ENCODE data around the gene MFAP2.

DNA sequence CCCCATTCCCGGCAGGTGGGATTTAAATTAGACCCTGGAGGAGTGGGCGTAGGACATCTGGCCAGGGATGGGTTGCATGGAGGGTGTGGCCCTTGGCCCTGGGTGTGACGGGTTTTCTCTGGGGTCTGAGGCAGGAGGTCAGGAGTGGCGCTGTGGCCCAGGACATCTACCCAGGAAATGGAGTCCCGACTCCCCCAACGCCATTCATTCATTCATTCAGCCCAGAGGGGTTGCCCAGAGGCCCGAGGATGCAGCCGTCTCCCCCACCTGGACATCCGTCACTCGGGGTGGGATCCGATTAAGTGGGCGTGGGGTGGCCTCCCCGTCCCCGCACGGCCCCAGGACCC, 30.6 kb upstream of the MFAP2 start:
- TF ChIP-seq, protein P1, sequence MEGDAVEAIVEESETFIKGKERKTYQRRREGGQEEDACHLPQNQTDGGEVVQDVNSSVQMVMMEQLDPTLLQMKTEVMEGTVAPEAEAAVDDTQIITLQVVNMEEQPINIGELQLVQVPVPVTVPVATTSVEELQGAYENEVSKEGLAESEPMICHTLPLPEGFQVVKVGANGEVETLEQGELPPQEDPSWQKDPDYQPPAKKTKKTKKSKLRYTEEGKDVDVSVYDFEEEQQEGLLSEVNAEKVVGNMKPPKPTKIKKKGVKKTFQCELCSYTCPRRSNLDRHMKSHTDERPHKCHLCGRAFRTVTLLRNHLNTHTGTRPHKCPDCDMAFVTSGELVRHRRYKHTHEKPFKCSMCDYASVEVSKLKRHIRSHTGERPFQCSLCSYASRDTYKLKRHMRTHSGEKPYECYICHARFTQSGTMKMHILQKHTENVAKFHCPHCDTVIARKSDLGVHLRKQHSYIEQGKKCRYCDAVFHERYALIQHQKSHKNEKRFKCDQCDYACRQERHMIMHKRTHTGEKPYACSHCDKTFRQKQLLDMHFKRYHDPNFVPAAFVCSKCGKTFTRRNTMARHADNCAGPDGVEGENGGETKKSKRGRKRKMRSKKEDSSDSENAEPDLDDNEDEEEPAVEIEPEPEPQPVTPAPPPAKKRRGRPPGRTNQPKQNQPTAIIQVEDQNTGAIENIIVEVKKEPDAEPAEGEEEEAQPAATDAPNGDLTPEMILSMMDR (IDR thresholded peaks at IDR 0.05) = no peak
- TF ChIP-seq POLR2A (IDR thresholded peaks at IDR 0.05; ENCODE audit: low read depth) (no peak), POLR2AphosphoS5 (IDR thresholded peaks at IDR 0.05) (no peak), EP300 (IDR thresholded peaks at IDR 0.05) (no peak)
